HG03060 (cell line): ENCODE data around the gene EIF4H.
"Not testable (repeated sequence)": the region's sequence is repeated elsewhere in the genome, so short reads cannot be mapped to it uniquely, and the experiment has no call there.

Experiments
- ATAC-seq: cut with Tn5 transposase; IDR thresholded peaks from one replicate; pipeline ENCODE4 v1.9.1; 2021; ENCODE audit warnings: low read depth, moderate number of reproducible peaks; ENCODE audit not compliant: unreplicated experiment

Gene EIF4H

GRCh38 chr7:74197449-74198124 lies 23.4 kb downstream of the EIF4H start:
- no peak for ATAC-seq

GRCh38 chr7:74199551-74200355 lies 25.6 kb downstream of the EIF4H start:
- no peak for ATAC-seq

GRCh38 chr7:74202841-74203556 lies 28.8 kb downstream of the EIF4H start:
- no peak for ATAC-seq

- ATAC-seq = no peak
Measured at GRCh38 chr7:74203956-74204618, 29.9 kb downstream of the EIF4H start.

GRCh38 chr7:74206052-74206451 lies 31.9 kb downstream of the EIF4H start:
- ATAC-seq = not testable (repeated sequence)

- ATAC-seq = no peak
Measured at GRCh38 chr7:74206589-74207120, 32.5 kb downstream of the EIF4H start.

GRCh38 chr7:74207586-74207985 lies 33.4 kb downstream of the EIF4H start:
- ATAC-seq = no peak

GRCh38 chr7:74208241-74208640 lies 34.1 kb downstream of the EIF4H start:
- not testable (repeated sequence) for ATAC-seq

GRCh38 chr7:74212661-74213060 lies 38.5 kb downstream of the EIF4H start:
- ATAC-seq = no peak

- ATAC-seq = no peak
Measured at GRCh38 chr7:74214816-74215630, 40.9 kb downstream of the EIF4H start.

GRCh38 chr7:74215921-74216320 lies 41.8 kb downstream of the EIF4H start:
- ATAC-seq = no peak

GRCh38 chr7:74216361-74216761 lies 42.2 kb downstream of the EIF4H start:
- ATAC-seq = no peak

GRCh38 chr7:74217455-74218342 lies 43.5 kb downstream of the EIF4H start:
- no peak for ATAC-seq

GRCh38 chr7:74218343-74218698 lies 44.2 kb downstream of the EIF4H start:
- ATAC-seq = no peak

GRCh38 chr7:74219416-74219815 lies 45.3 kb downstream of the EIF4H start:
- no peak for ATAC-seq

GRCh38 chr7:74220229-74220628 lies 46.1 kb downstream of the EIF4H start:
- no peak for ATAC-seq

- no peak for ATAC-seq
Measured at GRCh38 chr7:74221713-74222112, 47.6 kb downstream of the EIF4H start.

GRCh38 chr7:74222851-74223710 lies 48.9 kb downstream of the EIF4H start:
- ATAC-seq = no peak
